Natural killer cell (primary cell): ENCODE data around the gene PI4K2A. TPM values are rescaled to one million over a fixed set of nuclear protein-coding genes. Genes with fewer than 3 reads are reported as not detected.
"Not testable (repeated sequence)": the region's sequence is repeated elsewhere in the genome, so short reads cannot be mapped to it uniquely, and the experiment has no call there.

ENCODE experiments used
- ATAC-seq, 3 donors: fragments of 150-1000 bp in 2 of 3; fragments of 200-7000 bp in 1 of 3; cut with Tn5 transposase; 1 replicate in 1 of 3; 2 replicates in 2 of 3; pipeline ENCODE4 v1.10.0; 2021; ENCODE audit warnings: mild to moderate bottlenecking in 2 of 3, moderate library complexity in 2 of 3
- DNase-seq, 2 donors: peaks; one replicate each; pipeline versions ENCODE4 v3.0.0 to v3.0.0-alpha.2; 2013 to 2021; ENCODE audit warnings: mixed read lengths in 1 of 2
- H3K27ac ChIP-seq: one replicate; pipeline ENCODE4 v1.5.1; 2013; ENCODE audit warnings: mild to moderate bottlenecking, low read length
- H3K27me3 ChIP-seq: one replicate; pipeline ENCODE4 v1.6.1; 2013; ENCODE audit warnings: low read length; ENCODE audit not compliant: control insufficient read depth, insufficient read depth
- H3K36me3 ChIP-seq: one replicate; pipeline ENCODE4 v1.6.1; 2013; ENCODE audit warnings: low read length; ENCODE audit not compliant: control insufficient read depth, insufficient read depth
- H3K4me1 ChIP-seq: one replicate; pipeline ENCODE4 v1.6.1; 2013; ENCODE audit warnings: low read length; ENCODE audit not compliant: control insufficient read depth, insufficient read depth
- H3K4me3 ChIP-seq: one replicate; pipeline ENCODE4 v1.5.1; 2013; ENCODE audit warnings: low read length
- H3K9me3 ChIP-seq: one replicate; pipeline ENCODE4 v1.6.1; 2013; ENCODE audit warnings: low read length; ENCODE audit not compliant: control insufficient read depth, insufficient read depth
- H3K27ac Mint-ChIP-seq, 2 donors: one replicate each; pipeline ENCODE4 v1.8.0; 2022; ENCODE audit warnings: mild to moderate bottlenecking in 2 of 2, mixed read lengths in 2 of 2, moderate library complexity in 1 of 2
- H3K27me3 Mint-ChIP-seq, 2 donors: one replicate each; pipeline ENCODE4 v1.8.0; 2022; ENCODE audit warnings: low read depth in 2 of 2, mixed read lengths in 2 of 2
- H3K36me3 Mint-ChIP-seq: one replicate; pipeline ENCODE4 v1.8.0; 2022; ENCODE audit warnings: mixed read lengths
- H3K4me1 Mint-ChIP-seq, 2 donors: one replicate each; pipeline ENCODE4 v1.8.0; 2022; ENCODE audit warnings: mixed read lengths in 2 of 2
- H3K4me3 Mint-ChIP-seq: one replicate; pipeline ENCODE4 v1.8.0; 2022; ENCODE audit warnings: mild to moderate bottlenecking, moderate library complexity, mixed read lengths
- H3K9me3 Mint-ChIP-seq, 2 donors: one replicate each; pipeline ENCODE4 v1.8.0; 2022; ENCODE audit warnings: mixed read lengths in 2 of 2
- CTCF ChIP-seq: fragments of 200-600 bp; IDR thresholded peaks from one replicate; pipeline ENCODE4 v1.8.0; 2022; ENCODE audit warnings: antibody characterized with exemption
- WGBS: methylation state at CpG from one replicate; pipeline ENCODE4 v1.1.7; 2013; ENCODE audit warnings: missing lambda C conversion rate; ENCODE audit not compliant: insufficient coverage; 5-methylcytosine and 5-hydroxymethylcytosine counted together
- intact Hi-C: fragments of 100-400 bp; cut with micrococcal nuclease; formaldehyde crosslinking; loops from one replicate; pipeline ENCODE4 v1.14.2; 2022
- total RNA-seq, 4 donors: library from RNA; stranded (reverse); fragments of 120-200 nt in 1 of 4; gene quantifications; one replicate each; pipeline versions ENCODE4 v1.2.3 to v1.2.4, GENCODE V29; 2013 to 2022

PI4K2A gene
- total RNA-seq, 3 donors from 2014 or later (not counting 1 experiment from before 2014, with no cell fraction given): 41.3 to 66.1 (median 60.0) TPM

GRCh38 chr10:97644936-97645335 is 4.5 kb downstream of the PI4K2A start:
- no peak overlapping the region for H3K4me3 ChIP-seq
- ATAC-seq (no peak), DNase-seq (no peak)
- Mint-ChIP-seq H3K9me3 (no peaks in the 10 kb centered on the region), H3K4me1 (peaks cover 48 to 55% of the 10 kb centered on the region in 2 donors), H3K27me3 (no peaks in the 10 kb centered on the region), H3K36me3 (no peaks in the 10 kb centered on the region), H3K27ac (no peak overlapping the region), H3K4me3 (no peak overlapping the region)
- H3K27me3 ChIP-seq: no peaks in the 10 kb centered on the region
- intact Hi-C loops: loop anchor here (5.0 to 10.0 kb wide), 3 partner anchors 148 to 350 kb away; partner anchors contain the start of genes ARHGAP19, MMS19 and UBTD1
- H3K36me3 ChIP-seq: peaks cover 9% of the 10 kb centered on the region
- peaks cover 40% of the 10 kb centered on the region for H3K4me1 ChIP-seq
- H3K27ac ChIP-seq: no peak overlapping the region
- no peaks in the 10 kb centered on the region for H3K9me3 ChIP-seq
- WGBS: 100% methylated on average over 3 of the region's 4 CpGs
- no peak for TF ChIP-seq CTCF

- Mint-ChIP-seq H3K9me3 (no peaks in the 10 kb centered on the region), H3K4me1 (peaks cover 30 to 33% of the 10 kb centered on the region in 2 donors), H3K36me3 (no peaks in the 10 kb centered on the region), H3K27ac (peak overlapping the region; percentile 93 to 94), H3K27me3 (no peaks in the 10 kb centered on the region), H3K4me3 (no peak overlapping the region)
- Histone ChIP-seq H3K9me3 (no peaks in the 10 kb centered on the region), H3K27ac (no peak overlapping the region), H3K36me3 (peaks cover 28% of the 10 kb centered on the region), H3K27me3 (no peaks in the 10 kb centered on the region), H3K4me1 (peaks cover 24% of the 10 kb centered on the region), H3K4me3 (no peak overlapping the region)
- no peak for DNase-seq
- WGBS: 100% methylated on average over 1 of the region's 1 CpG
- intact Hi-C loops: loop anchor here (10.0 kb wide), 2 partner anchors 233 to 353 kb away; partner anchors contain the start of gene ARHGAP19
- TF ChIP-seq CTCF: no peak
- ATAC-seq: no peak
Observed at GRCh38 chr10:97647556-97647955, 7.1 kb downstream of the PI4K2A start.

- Histone ChIP-seq H3K27me3 (no peaks in the 10 kb centered on the region), H3K27ac (peak overlapping the region; percentile 83), H3K9me3 (no peaks in the 10 kb centered on the region), H3K36me3 (peaks cover 37% of the 10 kb centered on the region), H3K4me1 (peaks cover 20% of the 10 kb centered on the region), H3K4me3 (peak overlapping the region; percentile 5)
- Mint-ChIP-seq H3K27me3 (no peaks in the 10 kb centered on the region), H3K9me3 (no peaks in the 10 kb centered on the region), H3K36me3 (peaks cover 8% of the 10 kb centered on the region), H3K4me3 (peak overlapping the region; percentile 84), H3K4me1 (peaks cover 19 to 31% of the 10 kb centered on the region in 2 donors), H3K27ac (peak overlapping the region; percentile 93 to 94)
- intact Hi-C loops: loop anchor here (1.0 to 10.0 kb wide), 5 partner anchors 8 to 354 kb away; partner anchors contain the start of genes ARHGAP19, AVPI1, MORN4 and PI4K2A
- ATAC-seq (peak; percentile 96 to 100 (median 98)), DNase-seq (peak; percentile 42 to 72)
- WGBS: 51% methylated on average over 5 of the region's 5 CpGs
- TF ChIP-seq CTCF: no peak
Observed at GRCh38 chr10:97648562-97649404, 8.3 kb downstream of the PI4K2A start.

- Histone ChIP-seq H3K27ac (peak overlapping the region; percentile 83), H3K4me1 (peaks cover 20% of the 10 kb centered on the region), H3K36me3 (peaks cover 37% of the 10 kb centered on the region)
- not testable (repeated sequence) for H3K27me3 Mint-ChIP-seq, H3K9me3 ChIP-seq, H3K9me3 Mint-ChIP-seq, DNase-seq, H3K36me3 Mint-ChIP-seq, ATAC-seq, H3K4me3 ChIP-seq, H3K27me3 ChIP-seq
- peak overlapping the region; percentile 84 for H3K4me3 Mint-ChIP-seq
- H3K27ac Mint-ChIP-seq: peak overlapping the region; percentile 93 to 94
- WGBS: no CpG with 5 or more reads among the region's 4 CpGs
- peaks cover 19 to 31% of the 10 kb centered on the region in 2 donors for H3K4me1 Mint-ChIP-seq
- intact Hi-C loops: loop anchor here (1.0 to 10.0 kb wide), 5 partner anchors 9 to 355 kb away; partner anchors contain the start of genes ARHGAP19, AVPI1, MORN4 and PI4K2A
Observed at GRCh38 chr10:97649405-97649750, 8.9 kb downstream of the PI4K2A start.
